T-helper 1 cell (primary cell): Measurements from ENCODE around the gene FOXO3B.
"Not testable (repeated sequence)": the region's sequence is repeated elsewhere in the genome, so short reads cannot be mapped to it uniquely, and the experiment has no call there.

Experiments used
- DNase-seq, 5 donors: peaks; one replicate each; pipeline ENCODE4 v3.0.0-alpha.2; 2012 to 2020
- total RNA-seq, 4 donors: gene quantifications; one replicate each; lab custom pipeline; 2026; lab: John Stamatoyannopoulos, UW

The FOXO3B gene
- total RNA-seq = 4.3 to 7.5 (median 5.1) reads per million in 4 donors

DNA sequence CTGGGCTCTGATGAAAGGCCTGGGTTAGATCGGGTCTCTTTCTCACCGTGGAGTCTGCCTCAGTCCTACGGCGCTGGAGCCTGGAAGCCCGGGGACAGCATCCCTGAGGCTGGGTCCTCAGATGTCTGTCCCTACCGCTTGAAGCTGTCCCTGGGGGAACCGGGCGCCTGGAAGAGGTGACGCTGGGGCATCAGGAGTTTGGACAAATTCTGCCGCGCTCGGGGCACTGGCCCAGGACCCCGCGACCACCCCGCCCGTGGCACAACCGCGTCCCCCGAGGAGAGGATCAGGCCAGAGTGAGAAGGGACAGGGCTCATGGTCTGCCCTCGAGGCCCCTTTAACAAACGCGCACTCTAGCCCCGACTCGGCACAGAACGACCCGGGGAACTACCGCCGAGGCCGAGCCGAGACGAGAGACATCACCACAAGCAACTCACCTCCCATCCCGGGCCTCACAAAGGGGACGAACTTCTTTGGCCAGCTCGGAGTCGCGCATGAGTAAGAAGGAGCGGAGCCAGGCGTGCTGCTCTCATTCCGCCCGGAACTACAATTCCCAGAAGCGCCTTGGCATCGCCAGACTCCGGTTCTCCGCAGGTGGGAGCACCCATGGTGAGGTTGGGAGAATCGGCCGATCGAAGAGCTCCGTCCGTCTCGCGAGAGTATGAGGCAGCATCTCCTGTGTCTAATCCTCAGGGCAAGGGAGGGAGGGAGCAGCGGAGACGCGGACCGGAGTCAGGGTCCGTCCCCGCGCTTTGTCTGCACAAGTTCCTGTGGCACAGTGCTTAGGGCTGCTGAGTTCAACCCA lies at the start of gene FOXO3B:
FOXO3B (minus strand) TSS at position 548 of the 805 bp plus-strand sequence. CDS start 663 bp downstream, outside the sequence.
- peak; percentile 57 to 86 (median 62) for DNase-seq

DNA sequence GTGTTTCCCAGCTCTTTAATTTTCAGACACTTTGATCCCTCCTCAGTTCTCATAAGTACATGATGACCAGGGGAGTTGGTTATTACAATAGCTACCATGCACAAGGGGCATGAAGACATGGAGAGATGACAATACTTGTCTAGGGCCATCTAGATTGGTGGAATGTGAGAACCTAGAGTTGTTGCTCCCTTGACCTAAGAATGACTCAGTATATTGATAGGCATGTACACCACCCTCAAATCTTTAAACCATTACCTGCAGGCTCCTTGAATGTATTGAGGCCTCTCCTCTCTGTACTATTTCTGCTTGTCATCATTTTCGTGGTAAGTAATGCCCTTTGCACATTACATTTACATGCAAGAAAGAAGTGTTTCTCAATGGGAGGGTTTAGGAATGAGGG lies 41.4 kb upstream of the FOXO3B start:
- not testable (repeated sequence) for DNase-seq

DNA sequence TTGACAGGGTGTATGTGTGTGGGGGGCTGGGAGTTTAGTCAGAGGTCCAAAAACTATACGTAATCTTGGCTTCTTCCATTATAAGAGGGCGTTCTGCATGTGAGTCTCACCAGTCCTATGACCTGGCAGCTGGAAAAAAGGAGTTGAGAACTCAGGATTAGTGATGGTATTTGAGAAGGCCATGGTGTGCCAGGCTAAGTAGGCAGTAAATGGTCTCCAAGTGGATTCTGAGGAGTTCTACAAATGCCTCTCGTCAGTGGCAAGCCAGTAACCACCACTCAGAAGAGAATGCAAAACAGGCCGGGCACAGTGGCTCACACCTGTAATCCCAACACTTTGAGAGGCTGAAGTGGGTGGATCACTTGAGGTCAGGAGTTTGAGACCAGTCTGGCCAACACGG lies 40.5 kb upstream of the FOXO3B start:
- DNase-seq = not testable (repeated sequence)

DNA sequence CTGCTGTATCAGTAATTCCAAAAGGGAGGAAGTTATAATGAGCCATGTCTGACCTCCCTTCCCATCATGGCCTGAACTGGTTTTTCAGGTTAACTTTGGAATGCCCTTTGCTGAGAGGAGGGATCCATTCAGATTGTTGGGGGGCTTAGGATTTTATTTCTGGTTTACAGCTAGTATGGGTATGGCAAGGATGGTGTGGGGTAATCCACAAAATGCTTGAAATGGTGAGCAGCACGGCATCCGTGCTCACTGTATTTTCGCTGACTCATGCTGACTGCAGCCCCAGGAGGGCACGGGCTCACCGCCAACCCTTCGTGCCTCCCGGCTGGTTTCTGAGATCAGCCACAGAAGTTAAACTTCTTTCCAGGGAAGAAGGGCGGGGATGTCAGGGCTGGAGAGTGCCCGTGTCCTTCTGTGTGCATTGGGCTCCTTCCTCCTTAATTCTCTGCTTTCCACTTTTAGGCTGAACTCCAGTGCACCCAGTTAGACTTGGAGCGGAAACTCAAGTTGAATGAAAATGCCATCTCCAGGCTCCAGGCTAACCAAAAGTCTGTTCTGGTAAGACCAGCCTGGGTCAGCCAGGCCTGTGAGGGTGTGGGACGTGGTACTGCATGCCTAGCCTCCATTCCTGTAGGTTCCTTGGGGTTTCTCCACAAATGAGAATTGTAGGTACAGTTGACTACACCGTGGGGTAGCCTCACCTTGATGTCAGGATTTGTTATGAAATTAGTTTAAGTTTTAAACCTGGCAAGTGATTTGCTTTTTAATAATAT lies 39.8 kb upstream of the FOXO3B start:
- DNase-seq = not testable (repeated sequence)

DNA sequence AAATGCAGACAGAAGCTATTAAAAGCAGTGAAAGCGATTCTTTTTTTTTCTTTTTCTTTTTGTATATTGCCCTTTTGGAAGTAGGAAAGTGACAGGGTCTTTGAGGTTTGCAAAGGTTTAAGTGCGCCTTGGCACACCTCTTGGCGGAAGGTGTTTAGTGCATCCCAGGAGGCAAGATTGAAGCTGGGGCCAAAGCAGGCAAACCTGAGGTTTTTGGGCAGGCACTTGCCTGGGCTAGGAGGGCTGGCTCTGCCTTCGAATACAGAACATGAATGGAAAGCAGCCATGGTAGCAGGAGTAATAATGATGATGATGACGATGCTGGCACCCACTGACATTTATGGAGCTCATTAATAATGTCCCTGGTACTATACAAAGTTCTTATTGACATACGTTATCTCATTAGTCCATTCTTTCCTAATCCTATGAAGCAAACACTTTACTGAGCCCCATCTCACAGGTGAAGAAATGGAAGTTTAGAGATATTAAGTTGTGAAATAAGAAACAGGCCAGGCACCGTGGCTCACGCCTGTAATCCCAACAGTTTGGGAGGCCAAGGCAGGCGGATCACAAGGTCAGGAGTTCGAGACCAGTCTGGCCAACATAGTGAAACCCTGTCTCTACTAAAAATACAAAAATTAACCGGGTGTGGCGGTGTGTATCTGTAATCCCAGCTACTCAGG lies 37.5 kb upstream of the FOXO3B start:
- DNase-seq = not testable (repeated sequence)

DNA sequence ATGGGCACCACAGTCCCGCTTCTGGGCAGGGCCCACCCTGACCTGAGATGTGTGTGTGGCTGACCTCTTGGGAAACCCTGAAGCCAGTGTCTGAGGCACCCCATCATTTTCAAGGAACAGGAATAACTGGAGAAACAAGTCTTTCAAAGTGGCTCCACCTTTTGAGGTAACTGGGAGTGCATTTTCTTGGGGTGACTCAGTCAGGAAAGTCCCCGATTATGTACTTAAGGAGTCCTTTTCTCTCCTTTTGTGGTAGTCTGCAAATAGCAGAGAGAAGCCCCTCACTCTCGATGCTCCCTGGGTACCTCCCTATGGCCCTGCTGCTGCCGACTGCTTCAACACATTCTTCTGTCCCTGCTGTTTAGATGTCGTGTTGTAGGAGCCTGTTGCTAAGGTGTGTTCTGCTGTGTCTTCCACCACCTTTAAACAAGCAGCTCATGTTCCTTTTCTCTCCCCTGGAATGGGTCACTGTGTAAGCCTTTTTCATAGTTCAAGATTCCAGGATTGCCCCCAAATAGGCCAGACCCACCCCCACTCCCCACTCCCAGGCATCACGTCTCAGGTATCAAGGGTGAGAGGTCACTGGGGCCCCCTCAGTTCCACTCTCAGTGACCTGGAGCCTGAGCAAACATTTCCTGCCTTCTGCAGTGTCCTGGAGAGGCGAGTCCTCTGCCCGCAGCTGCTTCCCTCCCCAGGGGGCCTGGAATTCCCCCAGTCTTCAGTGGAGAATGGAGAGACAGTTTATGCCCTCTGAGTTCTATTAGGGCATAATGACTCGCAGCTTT lies 36.7 kb upstream of the FOXO3B start:
- not testable (repeated sequence) for DNase-seq

DNA sequence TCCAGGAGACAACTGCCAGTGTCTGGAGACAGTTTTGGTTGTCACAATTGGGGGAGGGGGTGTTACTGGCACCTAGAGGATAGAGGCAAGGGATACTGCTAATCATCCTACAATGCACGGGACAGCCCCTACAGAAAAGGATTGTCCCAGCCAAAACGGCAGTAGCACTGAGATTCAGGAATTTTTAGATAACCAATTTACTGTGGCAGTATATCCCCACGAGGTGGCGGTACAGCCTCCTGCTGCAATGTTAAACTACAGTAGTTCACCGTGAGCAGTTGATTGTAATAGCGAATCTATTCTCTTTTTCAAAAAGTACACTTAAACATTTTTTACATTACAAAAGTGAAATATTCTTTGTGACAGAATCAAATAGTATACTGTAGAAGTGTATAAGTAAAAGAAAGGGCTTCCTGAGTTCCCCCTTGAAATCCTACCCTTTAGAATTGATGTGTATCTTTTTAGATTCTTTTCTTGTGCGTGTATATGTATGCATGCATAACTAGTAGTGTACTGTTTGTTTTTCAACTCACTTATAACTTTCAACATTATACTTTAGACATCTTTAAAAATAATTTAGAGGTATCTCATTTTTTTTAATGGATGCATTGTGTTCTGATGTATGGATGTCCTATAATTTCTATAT lies 30.4 kb upstream of the FOXO3B start:
- peak; percentile 27 to 60 (median 31) for DNase-seq

DNA sequence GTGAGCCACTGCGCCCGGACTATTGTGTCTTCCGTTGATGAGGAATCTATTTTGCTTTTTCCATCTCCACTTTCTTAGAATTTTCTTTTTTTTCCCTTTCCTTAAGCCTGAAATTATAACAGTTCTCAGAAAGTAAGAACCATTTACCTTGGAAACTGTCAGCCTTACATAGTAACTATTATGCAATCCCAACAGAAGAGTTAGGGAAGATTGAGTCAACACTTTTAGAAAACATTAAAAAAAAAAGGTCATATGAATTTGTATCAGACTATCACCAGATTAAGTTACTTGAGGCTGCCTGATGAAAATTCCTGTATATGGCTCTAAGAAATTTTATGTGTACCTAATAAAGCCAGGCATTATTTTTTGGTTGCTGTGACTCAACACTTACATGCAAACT lies 26.1 kb upstream of the FOXO3B start:
- DNase-seq = not testable (repeated sequence)

DNA sequence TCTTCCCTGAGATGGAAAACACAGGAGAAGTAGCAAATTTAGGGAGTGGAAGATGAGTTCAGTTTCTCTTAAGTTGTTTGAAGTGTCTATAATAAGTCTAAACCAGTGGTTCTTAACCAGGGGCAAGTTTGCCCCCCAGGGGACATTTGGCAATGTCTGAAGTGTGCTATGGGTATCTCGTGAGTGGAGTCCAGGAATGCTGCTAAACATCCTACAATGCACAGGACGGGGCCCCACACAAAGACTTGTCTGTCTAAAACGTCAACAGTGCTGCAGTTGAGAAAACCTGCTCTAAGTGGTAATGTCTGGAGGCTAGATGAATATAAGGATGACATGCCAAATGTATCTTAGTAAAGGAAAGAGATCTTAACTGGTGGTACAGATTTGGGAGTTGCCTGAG lies 23.8 kb upstream of the FOXO3B start:
- DNase-seq = not testable (repeated sequence)

DNA sequence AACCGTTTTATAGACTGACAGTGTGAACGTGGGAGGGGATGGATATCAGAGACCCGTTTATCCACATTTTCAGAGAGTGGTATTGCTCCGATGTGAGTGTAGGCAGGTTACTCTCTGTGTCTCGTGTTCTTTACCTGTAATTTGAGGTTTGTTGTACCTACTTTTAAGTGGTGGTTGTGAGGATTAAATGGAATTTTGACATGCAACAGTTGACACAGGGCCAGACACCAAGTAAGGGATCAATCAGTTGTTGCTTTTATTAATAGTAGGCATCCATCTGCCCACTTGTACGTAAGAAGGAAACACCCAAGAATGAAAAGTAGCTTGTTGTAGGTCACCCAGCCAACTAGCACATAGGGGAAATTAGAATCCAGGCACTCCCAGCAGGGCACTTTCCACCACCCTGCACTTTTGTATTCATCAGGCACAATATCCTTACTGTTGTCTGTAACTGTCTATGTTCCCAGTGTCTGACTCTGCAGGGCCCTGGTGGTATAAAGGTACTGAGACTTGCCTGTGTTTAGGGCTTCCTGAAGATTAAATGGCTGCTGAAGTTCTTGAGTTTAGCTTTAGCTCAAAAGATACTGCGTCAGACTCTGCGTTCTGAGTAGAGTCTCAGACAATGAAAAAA lies 16.5 kb upstream of the FOXO3B start:
- DNase-seq = not testable (repeated sequence)

DNA sequence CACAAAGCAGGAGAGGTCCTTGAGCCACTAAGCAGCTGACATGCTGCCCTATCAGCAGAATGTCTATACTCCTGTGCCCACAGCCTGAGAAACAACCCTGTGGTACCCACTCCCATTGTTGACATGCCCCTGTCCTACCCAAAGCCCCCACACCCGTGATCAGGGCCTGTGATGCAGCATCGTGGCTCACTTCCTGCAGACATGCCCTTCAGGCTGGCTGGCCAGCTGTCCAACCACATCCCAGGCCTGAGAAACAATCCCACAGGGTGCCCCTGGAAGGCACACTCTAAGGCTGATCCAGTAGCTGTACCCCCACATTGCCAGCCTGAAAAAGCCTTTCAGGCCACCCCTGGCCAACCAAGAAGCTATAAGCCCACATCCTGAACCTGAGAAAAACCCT lies 13.0 kb upstream of the FOXO3B start:
- not testable (repeated sequence) for DNase-seq

DNA sequence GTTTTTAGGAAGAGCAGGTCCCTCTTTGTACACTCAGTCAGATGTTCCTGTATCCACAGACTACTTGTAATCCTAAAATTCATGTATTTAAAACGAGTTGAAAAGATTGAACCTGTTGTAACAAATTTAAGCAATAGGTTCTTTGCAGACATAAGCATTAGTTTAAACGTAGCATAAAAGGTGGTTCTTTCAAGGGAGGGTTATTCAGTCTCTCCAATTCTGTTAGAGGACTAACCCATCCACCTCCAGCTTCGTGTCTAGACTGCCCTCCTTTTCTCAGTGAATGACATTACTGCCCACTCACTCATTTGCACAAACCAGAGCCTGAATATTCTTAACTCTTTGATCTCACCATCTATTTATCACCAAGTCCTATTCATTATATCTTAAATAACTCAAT lies 554 bp upstream of the FOXO3B start:
- not testable (repeated sequence) for DNase-seq

DNA sequence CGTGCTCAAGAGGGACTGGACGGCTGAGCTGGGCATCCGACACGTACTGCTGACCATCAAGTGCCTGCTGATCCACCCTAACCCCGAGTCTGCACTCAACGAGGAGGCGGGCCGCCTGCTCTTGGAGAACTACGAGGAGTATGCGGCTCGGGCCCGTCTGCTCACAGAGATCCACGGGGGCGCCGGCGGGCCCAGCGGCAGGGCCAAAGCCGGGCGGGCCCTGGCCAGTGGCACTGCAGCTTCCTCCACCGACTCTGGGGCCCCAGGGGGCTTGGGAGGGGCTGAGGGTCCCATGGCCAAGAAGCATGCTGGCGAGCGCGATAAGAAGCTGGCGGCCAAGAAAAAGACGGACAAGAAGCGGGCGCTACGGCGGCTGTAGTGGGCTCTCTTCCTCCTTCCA lies 4.7 kb downstream of the FOXO3B start:
- not testable (repeated sequence) for DNase-seq

DNA sequence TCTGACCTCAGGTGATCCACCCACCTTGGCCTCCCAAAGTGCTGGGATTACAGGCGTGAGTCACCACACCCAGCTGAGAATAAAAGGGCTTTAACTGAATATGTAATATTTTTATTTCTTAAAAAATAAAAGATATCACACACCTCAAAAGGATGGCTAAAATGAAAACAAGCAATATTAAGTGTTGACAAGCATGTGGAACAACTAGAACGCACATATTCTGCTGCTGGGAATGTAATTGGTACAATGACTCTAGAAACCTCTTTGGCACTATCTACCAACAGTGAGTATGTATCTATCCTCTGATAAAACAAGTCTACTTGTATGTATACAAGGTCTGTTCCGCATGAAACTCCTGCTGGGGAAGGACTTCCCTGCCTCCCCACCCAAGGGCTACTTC lies 5.2 kb downstream of the FOXO3B start:
- not testable (repeated sequence) for DNase-seq

DNA sequence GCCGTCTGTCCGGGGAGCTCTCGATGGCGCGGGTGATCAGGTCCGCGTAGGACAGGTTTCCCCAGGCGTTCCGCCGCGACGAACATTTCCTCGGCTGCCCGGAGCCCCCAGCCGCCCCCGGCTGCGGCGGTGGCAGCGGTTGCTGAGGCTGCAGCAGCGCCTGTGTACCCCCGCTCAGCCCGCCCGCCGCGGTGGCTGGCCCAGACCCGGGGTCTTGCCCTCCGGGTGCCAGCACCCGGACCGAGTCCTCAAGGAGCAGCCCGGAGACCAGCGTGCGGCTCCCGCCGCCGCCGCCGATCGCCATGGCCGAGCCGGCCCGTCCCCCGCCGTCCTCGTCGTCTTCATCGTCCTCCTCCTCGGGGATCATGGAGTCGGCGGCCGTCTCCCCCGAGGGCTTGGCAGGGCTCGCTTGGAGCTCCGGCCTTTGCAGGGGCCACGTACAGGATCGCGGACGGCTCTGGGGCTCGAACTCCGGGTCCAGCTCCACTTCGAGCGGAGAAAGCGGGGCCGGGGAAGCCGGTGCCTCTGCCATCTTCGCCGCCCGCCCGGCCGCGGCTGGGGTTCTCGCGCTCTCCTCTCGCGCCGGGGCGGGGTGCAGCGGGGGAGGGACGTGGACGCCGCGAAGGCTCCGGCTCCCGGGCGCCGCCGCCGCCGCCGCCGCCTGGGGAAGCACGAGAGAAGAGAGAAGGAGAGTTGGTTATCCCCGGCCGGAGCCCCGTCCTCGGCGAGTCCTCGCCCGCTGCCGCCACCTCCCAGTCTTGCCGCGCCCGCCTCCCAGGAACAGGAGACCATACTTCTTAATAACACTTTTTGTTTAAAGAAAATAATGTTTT lies 9.5 kb downstream of the FOXO3B start:
- DNase-seq = not testable (repeated sequence)

DNA sequence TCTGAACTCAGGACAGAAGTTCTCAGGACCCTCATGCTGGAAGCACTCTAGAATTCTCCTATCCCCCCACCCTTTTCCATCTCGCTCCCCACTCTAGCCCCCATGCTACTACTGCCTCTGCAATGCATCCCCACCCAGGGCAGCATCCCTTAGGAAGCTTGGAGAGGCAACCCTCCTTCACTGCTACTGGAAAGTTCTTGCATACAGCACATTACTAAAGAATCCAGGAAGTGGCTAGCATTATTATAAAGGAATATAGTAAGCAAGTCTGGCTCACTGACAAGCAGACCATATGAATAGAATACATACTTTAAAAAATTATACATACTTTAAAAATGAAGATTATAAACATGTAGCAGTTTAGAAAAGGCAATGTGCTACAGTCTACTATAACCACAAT lies 13.5 kb downstream of the FOXO3B start:
- DNase-seq = not testable (repeated sequence)

DNA sequence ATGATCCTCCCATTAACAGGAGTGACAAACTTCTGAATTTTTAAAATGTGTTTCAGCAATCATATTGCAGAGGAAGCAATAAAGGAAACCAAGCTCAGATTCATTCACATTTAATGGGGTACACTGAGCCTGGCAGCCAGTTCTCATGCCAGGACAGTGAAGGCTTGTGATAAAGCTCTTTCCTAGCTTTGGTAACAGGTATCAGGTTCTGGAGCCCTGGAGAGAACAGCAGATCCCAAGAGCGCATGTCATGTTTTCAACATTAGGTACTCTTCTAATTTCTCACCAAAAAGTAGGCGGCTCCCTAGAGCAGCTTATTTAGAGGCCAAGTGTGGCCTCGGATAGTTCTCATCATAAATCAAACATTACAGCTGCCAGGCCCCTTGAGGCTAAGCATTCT lies 14.6 kb downstream of the FOXO3B start:
- DNase-seq = not testable (repeated sequence)

DNA sequence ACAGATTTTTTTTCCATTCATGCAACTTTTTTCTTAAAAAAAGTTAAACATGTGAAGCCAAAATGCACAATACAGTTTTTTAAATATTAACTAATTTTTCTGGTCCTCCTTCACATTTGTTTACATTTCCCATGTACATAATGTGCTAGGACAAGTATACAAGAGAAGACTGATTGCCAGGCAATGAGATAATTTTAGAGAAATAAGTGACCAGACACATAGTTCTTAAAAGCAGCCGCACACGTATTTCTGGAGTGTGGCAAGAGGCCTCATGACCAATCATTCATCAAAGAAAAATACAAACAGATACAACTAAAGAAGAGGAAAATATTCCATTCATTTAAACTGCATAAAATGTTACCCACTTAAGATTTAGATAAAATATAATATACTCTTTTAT lies 15.8 kb downstream of the FOXO3B start:
- not testable (repeated sequence) for DNase-seq

DNA sequence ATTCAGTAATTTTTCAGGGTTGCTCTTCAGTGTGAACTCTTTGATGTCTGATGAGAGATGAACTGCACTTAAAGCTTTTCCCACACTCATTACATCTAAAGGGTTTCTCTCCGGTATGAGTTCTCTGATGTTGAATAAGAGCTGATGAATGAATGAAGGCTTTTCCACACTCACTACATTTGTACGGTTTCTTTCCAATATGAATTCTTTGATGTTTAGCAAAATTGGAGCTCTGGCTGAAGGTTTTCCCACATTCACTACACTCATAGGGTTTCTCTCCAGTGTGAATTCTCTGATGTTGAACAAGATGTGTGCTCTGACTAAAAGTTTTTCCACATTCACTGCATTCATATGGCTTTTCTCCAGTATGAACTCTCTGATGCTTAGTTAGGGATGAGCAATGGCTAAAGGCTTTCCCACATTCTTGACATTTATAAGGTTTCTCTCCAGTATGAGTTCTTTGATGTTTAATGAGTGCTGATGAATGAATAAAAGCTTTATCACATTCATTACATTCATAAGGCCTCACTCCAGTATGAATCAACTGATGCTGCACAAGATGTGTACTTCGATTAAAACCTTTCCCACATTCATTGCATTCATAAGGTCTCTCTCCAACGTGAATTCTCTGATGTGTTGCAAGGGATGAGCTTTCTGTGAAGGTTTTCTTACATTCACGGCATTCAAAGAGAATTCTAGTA lies 20.0 kb downstream of the FOXO3B start:
- DNase-seq = not testable (repeated sequence)

DNA sequence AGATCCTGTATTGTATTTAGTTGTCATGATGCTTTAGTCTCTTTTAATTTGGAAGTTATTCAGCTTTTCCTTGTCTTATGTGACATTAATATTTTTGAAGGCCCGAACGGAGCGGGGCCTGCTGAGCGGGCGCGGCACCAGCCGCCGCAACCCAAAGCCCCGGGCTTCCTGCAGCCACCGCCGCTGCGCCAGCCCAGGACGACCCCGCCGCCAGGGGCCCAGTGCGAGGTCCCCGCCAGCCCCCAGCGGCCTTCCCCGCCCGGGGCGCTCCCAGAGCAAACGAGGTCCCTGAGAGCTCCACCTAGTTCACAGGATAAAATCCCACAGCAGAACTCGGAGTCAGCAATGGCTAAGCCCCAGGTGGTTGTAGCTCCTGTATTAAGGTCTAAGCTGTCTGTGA lies 32.0 kb downstream of the FOXO3B start:
- not testable (repeated sequence) for DNase-seq
